Astrocyte of the cerebellum (primary cell): ENCODE measurements around the gene ARMC9.

Source experiments
- DNase-seq: peaks from one replicate; pipeline ENCODE4 v3.0.0-alpha.2; 2011; ENCODE audit warnings: low read depth
- H3K4me3 ChIP-seq: 2 replicates; pipeline ENCODE4 v1.5.1; 2011; ENCODE audit warnings: mild to moderate bottlenecking, low read depth, low read length, moderate library complexity
- CTCF ChIP-seq: IDR thresholded peaks from 2 replicates; pipeline ENCODE4 v1.5.1; 2012; ENCODE audit warnings: low read length, low read depth, moderate library complexity, mild to moderate bottlenecking; ENCODE audit errors: missing control alignments
- in situ Hi-C: cut with HindIII; loops from 2 replicates; pipeline ENCODE4 v1.10.0; 2017; ENCODE audit warnings: low sequenced_read_pairs

Gene ARMC9

GRCh38 chr2:231211486-231211885, 13.1 kb downstream of the ARMC9 start:
- TF ChIP-seq CTCF, result no peak
- no peak for DNase-seq
- in situ Hi-C loops, result no loop called here
- no peak overlapping the region for H3K4me3 ChIP-seq

GRCh38 chr2:231212329-231212845, 14.0 kb downstream of the ARMC9 start:
- no peak overlapping the region for H3K4me3 ChIP-seq
- in situ Hi-C loops, result no loop called here
- DNase-seq, result peak; percentile 77
- no peak for TF ChIP-seq CTCF

- in situ Hi-C loops, result no loop called here
- DNase-seq, result no peak
Observed at GRCh38 chr2:231213931-231214642, 15.7 kb downstream of the ARMC9 start.

GRCh38 chr2:231218366-231218765, 19.9 kb downstream of the ARMC9 start:
- no peak for TF ChIP-seq CTCF
- DNase-seq, result no peak
- in situ Hi-C loops, result no loop called here

More at GRCh38 chr2:231213931-231214642, 15.7 kb downstream of the ARMC9 start:
- no peak for TF ChIP-seq CTCF
- H3K4me3 ChIP-seq, result no peak overlapping the region

GRCh38 chr2:231219289-231219688, 20.9 kb downstream of the ARMC9 start:
- DNase-seq, result no peak
- TF ChIP-seq CTCF, result no peak
- in situ Hi-C loops, result no loop called here

More at GRCh38 chr2:231218366-231218765, 19.9 kb downstream of the ARMC9 start:
- no peak overlapping the region for H3K4me3 ChIP-seq

GRCh38 chr2:231221761-231222160, 23.3 kb downstream of the ARMC9 start:
- TF ChIP-seq CTCF, result no peak
- H3K4me3 ChIP-seq, result no peak overlapping the region
- no peak for DNase-seq
- in situ Hi-C loops, result loop anchor here (5.0 to 10.0 kb wide), 2 partner anchors 77 to 124 kb away; no protein-coding TSS in a partner anchor

More at GRCh38 chr2:231219289-231219688, 20.9 kb downstream of the ARMC9 start:
- no peak overlapping the region for H3K4me3 ChIP-seq
